GM18870 (cell line): Measurements from ENCODE around the gene EDNRA.
"Not testable (repeated sequence)": the region's sequence is repeated elsewhere in the genome, so short reads cannot be mapped to it uniquely, and the experiment has no call there.

Experiments
- ATAC-seq: cut with Tn5 transposase; IDR thresholded peaks from one replicate; pipeline ENCODE4 v1.9.1; 2021; ENCODE audit warnings: moderate library complexity; ENCODE audit not compliant: unreplicated experiment

EDNRA gene

DNA sequence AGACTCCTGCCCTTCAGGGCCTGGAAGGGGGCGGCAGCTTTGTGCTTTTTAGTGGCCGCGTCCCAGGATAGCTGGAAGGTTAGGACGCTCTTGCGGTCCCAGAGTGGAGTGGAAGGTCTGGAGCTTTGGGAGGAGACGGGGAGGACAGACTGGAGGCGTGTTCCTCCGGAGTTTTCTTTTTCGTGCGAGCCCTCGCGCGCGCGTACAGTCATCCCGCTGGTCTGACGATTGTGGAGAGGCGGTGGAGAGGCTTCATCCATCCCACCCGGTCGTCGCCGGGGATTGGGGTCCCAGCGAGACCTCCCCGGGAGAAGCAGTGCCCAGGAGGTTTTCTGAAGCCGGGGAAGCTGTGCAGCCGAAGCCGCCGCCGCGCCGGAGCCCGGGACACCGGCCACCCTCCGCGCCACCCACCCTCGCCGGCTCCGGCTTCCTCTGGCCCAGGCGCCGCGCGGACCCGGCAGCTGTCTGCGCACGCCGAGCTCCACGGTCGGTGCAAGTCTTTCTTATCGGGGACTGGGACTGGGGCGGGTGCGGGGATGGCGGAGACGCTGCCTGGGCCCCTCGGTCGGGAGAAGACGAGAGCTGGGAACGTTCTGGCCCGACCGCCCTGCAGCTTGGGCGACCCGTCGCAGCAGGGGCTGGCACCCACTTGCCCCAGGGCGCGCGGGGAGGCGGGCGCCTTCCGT is at the start of gene EDNRA:
Gene EDNRA, plus strand, starts transcription at position 207 of the 686 bp plus-strand sequence. CDS start 4,585 bp downstream, outside the sequence.
- no peak for ATAC-seq

DNA sequence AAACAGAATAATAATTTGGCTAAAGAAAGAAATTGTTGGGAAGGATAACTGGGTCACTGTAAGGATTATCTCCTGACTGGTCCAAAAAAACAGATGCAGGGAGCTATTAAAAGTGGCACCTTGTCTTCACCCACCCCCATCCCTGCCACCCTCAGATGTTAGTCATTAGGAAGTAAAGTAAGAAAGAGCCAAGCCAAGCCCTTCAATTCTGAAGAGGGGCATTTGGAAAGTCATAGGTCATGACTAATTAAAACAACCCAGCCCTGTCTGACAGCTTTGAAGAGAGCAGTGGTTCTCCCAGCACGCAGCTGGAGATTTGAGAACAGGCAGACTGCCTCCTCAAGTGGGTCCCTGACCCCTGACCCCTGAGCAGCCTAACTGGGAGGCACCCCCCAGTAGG is 46.5 kb upstream of the EDNRA start:
- not testable (repeated sequence) for ATAC-seq

DNA sequence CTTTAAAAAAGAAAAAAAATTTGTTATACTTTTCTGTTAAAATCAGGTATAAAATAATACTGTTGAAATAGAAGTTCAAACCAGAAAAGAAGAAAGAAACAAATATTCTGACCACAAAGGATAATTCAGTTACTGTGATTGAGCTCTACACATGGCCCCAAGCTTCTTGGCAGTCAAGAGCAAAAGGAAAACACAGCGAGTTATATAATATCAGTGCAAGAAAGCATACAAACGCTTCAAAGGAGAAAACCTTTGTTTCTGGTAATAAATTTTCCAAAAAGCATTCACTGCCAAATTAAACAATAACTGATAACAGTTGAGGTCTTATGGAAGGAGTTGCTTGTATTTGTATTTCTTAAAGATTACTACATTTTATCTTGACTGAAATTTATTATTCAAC is 40.5 kb upstream of the EDNRA start:
- ATAC-seq = no peak

DNA sequence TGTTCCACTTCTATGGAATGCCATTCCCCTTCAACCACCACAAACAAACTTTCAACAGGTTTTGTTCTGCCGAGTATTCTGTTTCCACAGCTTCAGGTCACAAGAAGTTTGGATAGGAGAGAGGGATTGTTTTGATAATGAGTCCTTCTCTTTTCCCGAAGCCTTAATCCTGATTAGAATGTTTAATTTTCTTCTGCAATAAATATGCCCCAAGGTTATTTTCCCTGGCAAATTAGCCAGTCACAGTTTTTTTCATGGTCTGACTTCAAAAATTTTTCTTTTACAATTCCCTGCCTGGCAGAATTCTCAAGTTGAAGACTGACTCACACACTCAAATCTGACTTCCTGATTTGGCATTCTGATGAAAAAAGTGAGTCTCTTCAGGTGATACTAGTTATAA is 33.1 kb upstream of the EDNRA start:
- ATAC-seq = no peak

DNA sequence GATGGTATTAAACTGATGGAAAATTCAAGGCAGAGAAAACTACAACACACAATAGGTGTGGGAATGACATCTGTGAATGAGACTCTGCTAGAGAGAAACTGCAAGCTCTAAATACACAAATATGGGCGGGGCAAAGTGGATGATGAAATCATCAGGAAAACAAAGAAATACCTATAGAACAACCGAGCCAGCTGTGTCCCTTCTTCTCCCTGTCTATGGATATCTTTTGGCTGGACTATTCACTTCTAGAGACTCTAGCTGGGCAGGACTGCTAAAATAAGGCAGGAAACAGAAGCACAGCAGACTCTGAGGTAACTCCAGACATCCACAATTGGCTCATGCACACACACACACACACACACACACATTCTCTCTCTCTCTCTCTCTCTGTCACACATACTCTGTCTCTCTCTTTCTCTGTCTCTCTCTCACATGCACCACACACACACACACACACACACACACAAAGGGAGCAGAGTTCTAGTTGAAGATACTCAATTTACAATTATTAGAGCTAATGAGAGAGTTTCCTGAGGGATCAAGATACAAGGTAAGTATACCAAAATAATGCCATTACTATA is 27.2 kb upstream of the EDNRA start:
- ATAC-seq = no peak

DNA sequence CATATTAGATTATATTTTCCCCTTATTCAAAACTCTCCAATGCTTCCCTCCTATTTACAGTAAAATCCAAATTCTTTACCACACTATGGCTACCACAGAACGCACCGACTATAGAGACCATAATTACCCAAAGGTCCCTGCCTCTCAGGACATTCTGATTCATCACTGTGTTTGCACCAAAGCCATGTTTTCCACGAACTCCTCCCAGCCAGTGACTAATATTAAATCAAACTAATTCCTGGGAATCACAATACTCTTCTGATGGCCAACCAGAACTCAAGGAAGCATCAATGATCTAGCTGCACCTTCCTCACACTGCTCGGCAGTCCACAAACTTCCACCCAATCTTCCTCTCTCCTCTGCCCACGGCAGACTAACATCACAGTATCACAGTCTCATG is 24.2 kb upstream of the EDNRA start:
- no peak for ATAC-seq

DNA sequence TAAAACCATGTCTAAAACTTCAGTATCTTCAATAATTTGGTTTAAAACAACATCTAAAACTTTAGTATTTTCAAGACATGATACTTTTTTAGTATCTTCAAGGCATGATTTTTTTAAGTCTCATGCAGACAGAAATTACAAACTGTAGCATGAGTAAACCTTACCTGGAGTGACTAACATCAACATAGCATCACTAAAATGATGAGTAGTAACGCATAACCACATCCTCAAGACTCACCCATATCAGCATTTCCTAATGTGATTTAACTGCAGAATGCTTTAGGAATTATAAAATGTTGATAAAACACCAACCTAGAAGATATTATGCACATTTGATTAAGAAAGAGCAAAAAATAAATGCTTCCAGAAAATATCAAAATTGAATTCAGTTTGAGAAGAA is 19.7 kb upstream of the EDNRA start:
- no peak for ATAC-seq

DNA sequence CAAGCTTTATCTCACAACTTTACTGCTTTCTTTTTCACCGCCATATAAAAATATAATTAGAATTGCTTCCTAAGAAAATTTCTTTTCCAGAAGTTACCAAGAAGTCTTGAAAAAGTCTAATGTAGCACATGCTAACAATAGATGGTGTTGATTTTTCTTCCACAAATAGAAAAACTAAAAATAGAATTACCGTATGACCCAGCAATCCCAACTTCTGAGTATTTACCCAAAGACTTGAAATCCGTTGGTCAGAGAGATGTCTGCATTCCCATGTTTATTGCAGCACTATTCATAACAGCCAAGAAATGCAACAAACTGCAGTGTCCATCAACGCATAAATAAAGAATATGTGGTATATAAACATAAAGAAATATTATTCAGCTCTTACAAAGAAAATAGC is 17.8 kb upstream of the EDNRA start:
- ATAC-seq = no peak

DNA sequence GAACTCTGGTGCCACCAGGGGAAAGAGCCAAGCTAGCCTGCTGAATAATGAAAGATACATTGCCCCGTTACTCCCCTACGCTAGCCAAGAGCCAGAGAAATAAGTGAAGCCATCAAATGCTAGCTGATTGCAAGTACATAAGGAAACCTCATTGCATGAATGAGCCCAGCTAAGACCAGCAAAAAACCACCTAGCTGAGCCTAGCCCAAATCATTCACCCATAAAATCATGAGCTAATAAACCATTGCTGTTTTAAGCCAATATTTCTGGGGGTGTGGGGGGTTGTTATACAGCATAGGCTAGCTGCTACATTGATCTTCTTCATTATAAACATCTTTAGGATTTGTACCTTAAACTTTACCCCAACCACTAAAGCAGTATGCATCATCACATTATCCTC is 15.4 kb upstream of the EDNRA start:
- ATAC-seq = no peak

DNA sequence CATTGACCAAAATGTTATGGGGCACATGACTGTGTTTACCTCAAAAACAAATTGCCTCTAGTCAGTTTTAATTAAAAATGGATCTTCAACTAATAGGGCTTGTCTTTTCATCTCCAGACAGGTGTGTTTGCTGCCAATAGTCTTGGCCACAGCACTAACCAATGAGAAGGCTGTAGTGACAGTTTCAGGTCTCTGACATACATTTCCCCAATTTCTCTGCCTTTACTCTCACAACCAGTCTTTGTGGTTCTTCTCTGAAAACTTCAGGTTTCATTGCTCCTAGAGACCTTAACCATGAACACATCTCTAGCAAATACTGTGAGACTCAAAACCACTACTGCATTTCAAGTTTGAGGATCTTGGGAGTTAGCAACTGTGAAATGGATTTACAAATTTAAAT is 3.5 kb upstream of the EDNRA start:
- ATAC-seq = peak; percentile 82

DNA sequence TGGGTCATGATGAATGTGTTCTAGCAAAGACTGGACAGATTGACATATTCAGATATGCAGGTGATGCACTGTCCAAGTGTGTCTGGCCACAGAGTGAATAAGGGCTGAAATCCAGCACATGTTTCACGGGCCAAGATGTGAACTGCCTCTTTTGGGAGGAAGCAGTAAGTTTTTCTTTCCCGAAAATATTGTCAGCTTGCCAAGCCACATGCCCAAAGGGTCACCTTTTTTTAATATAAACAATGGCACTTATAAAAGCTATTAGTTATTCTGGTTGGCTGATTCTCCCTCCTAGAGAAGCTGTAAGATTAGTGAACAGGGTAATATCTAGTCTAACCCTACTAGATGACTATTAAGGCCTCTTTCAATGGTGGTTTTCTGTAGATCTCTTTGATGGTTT is 1.5 kb upstream of the EDNRA start:
- ATAC-seq = no peak

DNA sequence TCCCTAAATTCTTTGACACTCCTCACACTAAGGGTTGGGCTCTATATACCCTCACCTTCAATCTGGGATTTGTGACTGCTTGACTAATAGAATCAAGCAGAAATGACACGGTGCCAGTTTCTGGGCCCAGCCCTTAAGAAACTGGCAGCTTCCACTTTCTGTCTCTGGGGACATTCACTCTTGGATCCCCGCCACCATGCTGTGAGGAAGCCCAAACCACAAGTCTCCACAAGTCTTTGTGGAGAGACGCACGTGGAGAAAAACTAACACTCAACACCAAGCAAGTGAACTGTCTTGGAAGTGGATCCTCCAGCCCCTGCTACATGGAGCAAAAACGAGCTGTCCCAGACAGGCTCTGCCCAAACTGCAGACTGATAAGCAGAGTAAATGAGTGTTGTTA is 1.1 kb upstream of the EDNRA start:
- no peak for ATAC-seq

DNA sequence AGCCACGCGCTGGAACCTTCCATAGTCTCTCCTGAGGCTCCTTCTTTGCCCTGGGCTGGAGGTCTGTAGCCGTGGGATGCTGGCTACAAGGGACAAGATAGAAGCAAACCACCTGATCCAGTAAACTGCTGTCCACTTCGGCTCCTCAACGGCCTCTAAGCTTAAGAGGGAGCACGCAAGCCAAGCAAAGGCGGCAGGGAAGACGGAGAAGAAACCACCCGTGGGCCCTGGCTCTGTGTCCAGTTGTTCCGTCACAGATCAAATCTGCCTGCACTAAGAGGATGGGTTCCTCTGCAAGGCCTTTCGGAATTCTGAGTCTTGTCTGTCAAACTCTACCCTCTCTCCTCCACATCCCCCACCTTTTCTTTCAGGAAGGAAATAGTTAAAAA is 401 bp upstream of the EDNRA start:
- ATAC-seq = no peak

DNA sequence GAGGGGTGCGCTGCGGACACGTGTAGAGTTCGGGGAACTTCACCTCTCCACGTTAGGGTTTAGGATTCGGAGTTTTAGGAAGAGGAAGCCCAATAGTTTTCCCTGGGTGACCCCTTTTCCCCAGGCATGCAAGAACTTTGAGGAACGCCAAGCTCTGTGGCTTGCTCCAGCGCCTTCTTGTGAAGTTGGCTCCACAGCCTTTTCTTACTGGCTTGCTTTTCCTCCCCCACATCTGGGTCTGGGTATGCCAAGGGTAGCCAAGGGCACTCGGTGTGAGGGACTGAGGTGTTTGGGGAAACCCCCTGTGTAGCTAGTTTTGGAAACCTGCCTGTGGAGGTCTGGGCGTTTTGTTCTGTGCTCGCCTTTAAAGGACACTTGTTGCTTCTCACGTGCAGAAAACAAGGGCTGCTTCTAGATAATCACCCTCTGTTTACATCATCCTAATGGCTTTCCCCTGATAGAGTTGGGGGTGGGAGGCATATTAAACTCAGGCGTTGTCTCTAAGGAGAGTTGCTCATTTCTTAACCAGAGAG is 746 bp downstream of the EDNRA start:
- ATAC-seq = no peak

DNA sequence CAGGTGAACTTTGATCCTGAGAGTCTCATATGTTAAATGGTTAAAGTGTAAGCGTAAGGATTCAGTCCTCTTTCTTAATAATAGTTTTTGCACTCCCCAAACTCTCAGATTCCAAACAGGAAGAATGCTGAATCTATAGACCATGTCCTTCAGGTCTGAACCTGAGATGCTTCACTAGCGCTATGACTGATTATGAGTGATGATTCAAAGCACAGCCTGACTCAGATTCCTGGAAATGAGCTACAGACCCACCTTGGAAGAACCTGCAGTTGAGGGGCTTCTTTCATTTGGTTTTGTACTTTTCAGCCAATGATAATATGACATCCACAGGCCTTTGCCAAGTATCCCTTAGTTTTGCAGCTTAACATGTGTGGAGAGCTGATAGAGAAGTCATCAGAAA is 1.4 kb downstream of the EDNRA start:
- no peak for ATAC-seq

DNA sequence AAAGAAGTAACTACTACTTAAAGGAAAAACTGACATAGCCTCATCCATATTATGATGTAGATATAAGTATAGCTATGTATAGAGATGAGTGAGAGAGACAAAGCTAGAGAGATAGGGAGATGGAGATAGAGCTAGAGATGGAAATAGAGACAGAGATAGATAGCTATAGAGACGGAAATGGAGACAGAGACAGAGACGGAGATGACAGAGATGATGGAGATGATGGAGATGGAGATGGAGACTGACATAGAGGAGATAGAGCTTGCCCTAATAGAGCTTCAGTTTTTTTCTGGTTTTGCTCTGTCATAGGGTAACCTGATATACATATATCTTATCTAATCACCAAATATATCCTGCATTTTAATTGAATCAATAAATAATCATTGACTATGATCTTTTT is 4.3 kb downstream of the EDNRA start:
- no peak for ATAC-seq

DNA sequence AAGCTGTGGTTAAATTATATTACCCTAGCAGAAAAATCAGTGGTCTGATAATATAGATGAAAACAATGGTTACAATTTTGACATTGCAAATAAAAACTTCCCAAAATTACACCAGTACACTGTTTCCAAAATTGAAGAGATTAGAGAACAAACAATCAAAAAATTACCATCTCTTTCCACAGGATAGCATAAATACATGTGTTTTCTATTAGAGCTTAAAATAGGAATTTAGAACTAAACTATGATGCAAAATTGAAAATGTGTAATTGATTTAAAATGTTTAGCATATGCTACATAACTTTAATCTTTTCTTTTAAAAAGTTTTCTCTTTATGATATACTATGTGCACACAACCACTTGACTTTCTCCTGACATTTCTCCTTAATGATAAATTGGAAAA is 6.7 kb downstream of the EDNRA start:
- no peak for ATAC-seq

DNA sequence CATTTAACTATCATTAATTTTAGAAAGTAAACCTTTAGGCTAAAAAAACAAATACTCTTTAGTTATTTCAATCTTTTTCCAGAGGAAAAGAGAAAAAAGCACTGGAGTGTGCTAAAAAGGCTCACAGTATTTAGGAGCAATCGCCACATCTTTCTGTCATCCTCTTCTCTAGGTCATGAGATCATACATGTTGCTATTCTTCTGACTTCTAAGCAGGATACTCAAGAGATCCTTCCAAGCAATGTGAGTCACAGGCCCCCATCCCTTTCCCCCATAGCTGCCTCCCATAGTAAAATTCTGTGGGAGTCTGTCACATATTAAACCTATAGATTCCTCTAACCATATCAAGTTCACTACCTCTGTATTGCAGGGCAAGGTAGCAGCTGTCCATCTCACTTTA is 7.7 kb downstream of the EDNRA start:
- no peak for ATAC-seq

DNA sequence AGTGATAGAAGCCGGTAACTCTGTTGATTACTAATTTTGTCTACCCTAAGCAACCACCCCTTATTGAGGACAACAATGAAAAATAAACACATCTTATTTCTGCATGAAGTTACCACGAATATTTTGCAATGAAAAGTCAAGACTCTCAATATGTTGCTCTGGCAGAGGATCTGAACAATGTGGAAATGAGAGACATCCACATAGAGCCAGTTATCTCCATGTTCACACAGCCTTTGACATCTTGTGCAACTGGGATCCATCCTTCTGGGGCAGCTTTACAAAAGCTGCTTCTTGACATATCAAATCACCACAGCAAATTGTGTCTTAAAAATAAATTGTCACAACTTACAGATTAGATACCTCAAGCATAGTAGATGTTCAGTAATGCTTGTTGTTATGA is 10.2 kb downstream of the EDNRA start:
- no peak for ATAC-seq

DNA sequence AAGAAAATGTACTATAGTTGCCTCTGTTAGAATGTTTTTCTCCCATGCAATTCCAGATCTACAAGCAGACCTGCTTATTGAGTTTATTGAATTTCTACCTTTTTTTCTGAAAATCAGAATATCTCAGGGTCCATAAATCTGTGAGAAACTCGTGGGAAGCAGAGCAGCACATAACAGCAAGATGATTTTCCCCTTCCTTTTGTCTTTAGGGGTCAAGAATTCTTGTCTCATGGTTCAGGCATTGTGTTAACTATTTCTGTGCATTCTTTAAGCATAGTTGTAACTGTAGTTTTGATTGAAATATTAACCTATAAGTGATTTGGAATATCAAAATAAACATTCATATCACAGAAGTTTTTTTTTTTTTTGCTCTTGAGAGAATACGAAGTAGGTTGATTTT is 11.4 kb downstream of the EDNRA start:
- no peak for ATAC-seq

DNA sequence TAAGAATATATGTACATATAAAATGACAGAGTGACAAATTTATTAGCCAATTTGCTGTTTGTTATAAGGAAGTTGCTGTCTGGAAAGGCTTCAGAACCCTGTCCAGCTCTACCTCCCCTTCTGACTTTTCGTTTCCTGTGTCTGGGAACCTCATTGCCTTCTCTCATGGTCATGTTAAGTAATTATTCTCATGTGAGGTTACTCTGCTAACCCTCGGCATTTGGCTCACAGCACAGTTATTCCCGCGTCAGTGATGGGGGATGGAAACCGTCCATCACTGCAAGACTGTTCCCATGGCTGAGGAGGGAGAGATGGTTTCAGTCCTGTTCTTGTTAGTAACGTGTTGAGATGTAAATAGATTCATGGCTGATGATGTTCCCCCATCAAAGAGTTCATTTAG is 11.9 kb downstream of the EDNRA start:
- peak; percentile 45 for ATAC-seq

DNA sequence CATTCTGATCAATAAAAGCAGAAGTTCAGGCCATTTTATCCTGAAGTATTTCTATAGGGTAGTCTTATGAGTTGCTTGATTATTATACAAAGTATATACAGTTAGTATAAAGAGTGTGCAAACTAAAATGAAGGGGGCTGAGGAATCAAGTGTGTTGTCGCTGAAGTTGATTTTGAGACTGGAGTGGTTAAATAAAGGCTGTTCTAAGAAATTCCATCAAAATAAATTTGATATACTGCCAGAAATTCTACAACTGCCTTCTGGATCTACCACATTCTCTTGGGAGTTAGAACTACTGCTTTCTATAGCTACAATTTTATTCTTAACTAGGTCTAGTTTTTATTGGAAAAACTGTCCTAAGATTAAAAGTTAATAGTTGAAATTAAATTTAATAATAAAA is 12.4 kb downstream of the EDNRA start:
- no peak for ATAC-seq

DNA sequence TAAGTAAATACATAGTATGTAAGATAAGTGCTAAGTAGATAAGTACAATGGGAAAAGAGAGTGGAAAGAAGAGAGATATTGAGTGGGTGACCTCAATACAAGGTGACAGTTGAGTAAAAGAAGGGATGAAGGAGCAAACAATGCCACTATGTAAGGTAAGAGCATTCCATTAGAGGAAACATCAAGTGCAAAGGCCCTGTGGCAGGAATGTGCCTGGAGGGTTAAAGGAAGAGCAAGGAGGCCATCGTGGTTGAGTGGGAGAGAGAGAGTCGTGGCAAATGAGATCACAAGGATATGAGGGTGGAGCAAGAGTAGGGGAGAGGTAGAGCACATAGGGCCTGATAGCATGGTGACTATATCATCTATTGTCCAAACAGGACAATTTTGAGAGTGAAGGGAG is 13.4 kb downstream of the EDNRA start:
- ATAC-seq = no peak
